Upper lobe of left lung (tissue), 6 donors: ENCODE measurements around the gene ARRB2. TPM values are rescaled to one million over a fixed set of nuclear protein-coding genes. Genes with fewer than 3 reads are reported as not detected.

Source experiments
- ATAC-seq, 2 donors: fragments of 200-7000 bp; cut with Tn5 transposase; one replicate each; pipeline ENCODE4 v1.9.1; 2022; ENCODE audit warnings: mild to moderate bottlenecking in 2 of 2, moderate library complexity in 2 of 2; ENCODE audit not compliant: low FRiP score in 2 of 2
- DNase-seq, 2 donors: peaks; one replicate each; pipeline ENCODE4 v3.0.0-alpha.2; 2019 to 2020
- H3K27ac ChIP-seq, 4 donors: fragments of 200-600 bp; sonication (generic); one replicate each; pipeline ENCODE4 v1.5.1; 2016 to 2019
- H3K27me3 ChIP-seq, 4 donors: fragments of 200-600 bp; sonication (generic); one replicate each; pipeline ENCODE4 v1.5.1; 2017 to 2019
- H3K36me3 ChIP-seq, 4 donors: fragments of 200-600 bp; sonication (generic); one replicate each; pipeline ENCODE4 v1.5.1; 2016 to 2019
- H3K4me1 ChIP-seq, 4 donors: fragments of 200-600 bp; sonication (generic); one replicate each; pipeline ENCODE4 v1.5.1; 2018 to 2019
- H3K4me3 ChIP-seq, 4 donors: fragments of 200-600 bp; sonication (generic); one replicate each; pipeline ENCODE4 v1.5.1; 2017 to 2019; ENCODE audit warnings: mild to moderate bottlenecking in 2 of 4, moderate library complexity in 1 of 4
- H3K9me3 ChIP-seq, 4 donors: fragments of 200-600 bp; sonication (generic); one replicate each; pipeline ENCODE4 v1.5.1; 2018 to 2019
- EP300 ChIP-seq, 4 donors: sonication (generic); formaldehyde crosslinking; IDR thresholded peaks; one replicate each; pipeline ENCODE4 v1.5.1; 2017; ENCODE audit warnings: antibody characterized with exemption in 4 of 4, control low read depth in 2 of 4
- POLR2A ChIP-seq, 4 donors: fragments of 450-650 bp; IDR thresholded peaks; one replicate each; pipeline ENCODE4 v1.5.1; 2016 to 2017; ENCODE audit warnings: antibody characterized with exemption in 4 of 4, mild to moderate bottlenecking in 2 of 4
- POLR2AphosphoS5 ChIP-seq, 2 donors: sonication (generic); formaldehyde crosslinking; IDR thresholded peaks; one replicate each; pipeline ENCODE4 v1.5.1; 2017; ENCODE audit warnings: antibody characterized with exemption in 2 of 2
- WGBS, 2 donors: methylation state at CpG; one replicate each; pipeline ENCODE4 v1.1.5; 2017 to 2018; 5-methylcytosine and 5-hydroxymethylcytosine counted together
- total RNA-seq, 6 donors: library from RNA; depleted of rRNA in 4 of 6; stranded (reverse); fragments of >200 nt in 4 of 6; gene quantifications; one replicate each; pipeline versions ENCODE4 v1.1.0 to v1.2.1, GENCODE V29; 2016 to 2021
- TF ChIP-seq, protein P1 (sequence below), 6 experiments: fragments of 450-650 bp in 4 of 6; fragments of 200-600 bp in 2 of 6; sonication (generic) in 2 of 6; IDR thresholded peaks; one replicate each; pipeline ENCODE4 v1.5.1; 2016 to 2019; ENCODE audit warnings: antibody characterized with exemption in 6 of 6
- donor health status: DM: no; HTN: no; CAD: no; lungs with moderate emphysema.
- donor health status: DM: no; HTN: yes; CAD: no; lungs with severe emphysema.

The ARRB2 gene
- total RNA-seq, 6 donors from 2014 or later = 67.3 to 336 (median 176) TPM

- Histone ChIP-seq H3K4me1 (peaks cover 9 to 24% (median 20%) of the 10 kb centered on the region in 4 donors), H3K4me3 (peak within 1 kb of the TSS; percentile 62 to 94 (median 74)), H3K27me3 (no peaks in the 10 kb centered on the region), H3K36me3 (peaks cover 0 to 6% (median 0%) of the 10 kb centered on the region in 4 donors), H3K27ac (peak within 1 kb of the TSS; percentile 82 to 94 (median 85)), H3K9me3 (no peaks in the 10 kb centered on the region)
- DNase-seq (peak; percentile 78 to 95), ATAC-seq (peak; percentile 58 to 78)
- TF ChIP-seq, protein P1, sequence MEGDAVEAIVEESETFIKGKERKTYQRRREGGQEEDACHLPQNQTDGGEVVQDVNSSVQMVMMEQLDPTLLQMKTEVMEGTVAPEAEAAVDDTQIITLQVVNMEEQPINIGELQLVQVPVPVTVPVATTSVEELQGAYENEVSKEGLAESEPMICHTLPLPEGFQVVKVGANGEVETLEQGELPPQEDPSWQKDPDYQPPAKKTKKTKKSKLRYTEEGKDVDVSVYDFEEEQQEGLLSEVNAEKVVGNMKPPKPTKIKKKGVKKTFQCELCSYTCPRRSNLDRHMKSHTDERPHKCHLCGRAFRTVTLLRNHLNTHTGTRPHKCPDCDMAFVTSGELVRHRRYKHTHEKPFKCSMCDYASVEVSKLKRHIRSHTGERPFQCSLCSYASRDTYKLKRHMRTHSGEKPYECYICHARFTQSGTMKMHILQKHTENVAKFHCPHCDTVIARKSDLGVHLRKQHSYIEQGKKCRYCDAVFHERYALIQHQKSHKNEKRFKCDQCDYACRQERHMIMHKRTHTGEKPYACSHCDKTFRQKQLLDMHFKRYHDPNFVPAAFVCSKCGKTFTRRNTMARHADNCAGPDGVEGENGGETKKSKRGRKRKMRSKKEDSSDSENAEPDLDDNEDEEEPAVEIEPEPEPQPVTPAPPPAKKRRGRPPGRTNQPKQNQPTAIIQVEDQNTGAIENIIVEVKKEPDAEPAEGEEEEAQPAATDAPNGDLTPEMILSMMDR (IDR thresholded peaks at IDR 0.05) = no peak
- TF ChIP-seq POLR2A (IDR thresholded peaks at IDR 0.05) = peak in 3 of 4 donors; percentile 19 to 85 (median 56)
- WGBS, 2 donors = 0% methylated on average over 70 of the region's 100 CpGs; no CpG with 5 or more reads in 1 of the 2 donors
Measured at GRCh38 chr17:4739122-4740024, 28.9 kb downstream of the ARRB2 start, which contains the start of the genes CXCL16 and ZMYND15. CXCL16 (minus strand) TSS chr17:4739928; CDS start chr17:4739339, 589 bp downstream. ZMYND15 (plus strand) TSS chr17:4739833; CDS start chr17:4740549, 716 bp downstream.

- H3K27ac ChIP-seq = peak overlapping the region in 3 of 4 donors; percentile 82 to 94 (median 85)
- H3K9me3 ChIP-seq = no peaks in the 10 kb centered on the region
- H3K27me3 ChIP-seq = no peaks in the 10 kb centered on the region
- H3K4me3 ChIP-seq = peak overlapping the region in 3 of 4 donors; percentile 62 to 79 (median 68)
- TF ChIP-seq EP300 (IDR thresholded peaks at IDR 0.05) (no peak), POLR2AphosphoS5 (IDR thresholded peaks at IDR 0.05) (no peak), POLR2A (IDR thresholded peaks at IDR 0.05) (no peak)
- TF ChIP-seq, protein P1 (IDR thresholded peaks at IDR 0.05) = no peak
- DNase-seq (no peak), ATAC-seq (no peak)
- 13 to 28% methylated on average over 12 to 13 of the region's 13 CpGs for WGBS, 2 donors
- peaks cover 0 to 3% (median 0%) of the 10 kb centered on the region in 4 donors for H3K36me3 ChIP-seq
- H3K4me1 ChIP-seq = peaks cover 9 to 24% (median 19%) of the 10 kb centered on the region in 4 donors
Measured at GRCh38 chr17:4740025-4740351, 29.6 kb downstream of the ARRB2 start.

DNA sequence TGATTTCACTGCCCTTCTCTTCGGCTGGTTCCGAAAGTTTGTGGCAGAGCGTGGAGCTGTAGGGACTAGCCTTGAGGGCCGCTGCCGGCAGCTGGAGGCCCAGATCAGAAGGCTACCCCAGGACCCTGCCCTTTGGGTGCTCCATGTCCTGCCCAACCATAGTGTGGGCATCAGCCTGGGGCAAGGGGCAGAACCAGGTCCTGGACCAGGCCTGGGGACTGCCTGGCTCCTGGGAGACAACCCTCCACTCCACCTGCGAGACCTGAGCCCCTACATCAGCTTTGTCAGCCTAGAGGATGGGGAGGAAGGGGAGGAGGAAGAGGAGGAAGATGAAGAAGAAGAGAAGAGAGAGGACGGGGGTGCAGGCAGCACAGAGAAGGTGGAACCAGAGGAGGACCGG lies 30.2 kb downstream of the ARRB2 start:
- 95 to 97% methylated on average over 8 of the region's 8 CpGs for WGBS, 2 donors
- no peaks in the 10 kb centered on the region for H3K36me3 ChIP-seq
- no peak for ATAC-seq
- peak overlapping the region in 1 of 4 donors; percentile 79 for H3K4me3 ChIP-seq
- H3K27me3 ChIP-seq = no peaks in the 10 kb centered on the region
- peaks cover 9 to 29% (median 23%) of the 10 kb centered on the region in 4 donors for H3K4me1 ChIP-seq
- no peaks in the 10 kb centered on the region for H3K9me3 ChIP-seq
- peak overlapping the region in 1 of 4 donors; percentile 94 for H3K27ac ChIP-seq
- DNase-seq = peak in 1 of 2 donors; percentile 45
- TF ChIP-seq, protein P1 (IDR thresholded peaks at IDR 0.05) = no peak
- no peak for TF ChIP-seq POLR2AphosphoS5 (IDR thresholded peaks at IDR 0.05)
- no peak for TF ChIP-seq EP300 (IDR thresholded peaks at IDR 0.05)
- no peak for TF ChIP-seq POLR2A (IDR thresholded peaks at IDR 0.05)

- DNase-seq = no peak
- WGBS, 2 donors = 90 to 92% methylated on average over 4 to 8 of the region's 8 CpGs
- Histone ChIP-seq H3K9me3 (no peaks in the 10 kb centered on the region), H3K27me3 (no peaks in the 10 kb centered on the region), H3K4me1 (peaks cover 9 to 31% (median 21%) of the 10 kb centered on the region in 4 donors), H3K4me3 (no peak overlapping the region), H3K27ac (no peak overlapping the region), H3K36me3 (no peaks in the 10 kb centered on the region)
- no peak for ATAC-seq
- TF ChIP-seq POLR2A (IDR thresholded peaks at IDR 0.05) (no peak), POLR2AphosphoS5 (IDR thresholded peaks at IDR 0.05) (no peak), EP300 (IDR thresholded peaks at IDR 0.05) (no peak)
- TF ChIP-seq, protein P1 (IDR thresholded peaks at IDR 0.05) = no peak
Measured at GRCh38 chr17:4741544-4741943, 31.1 kb downstream of the ARRB2 start.
